Measurements from ENCODE around the gene RBM10. TPM values are rescaled to one million over a fixed set of nuclear protein-coding genes. Genes with fewer than 3 reads are reported as not detected.
A peak's percentile ranks its signal among the peaks of the same experiment; 100 is the strongest.

Gene RBM10
- total RNA-seq, 1 experiment from 2014 or later, result 80.9 TPM

GRCh38 chrX:47193475-47194193 lies 48.6 kb downstream of the RBM10 start, which contains the start of gene UBA1:
TSS of gene UBA1 (plus strand) at chrX:47193829. CDS start at chrX:47198803, 4,974 bp downstream.
- no peaks in the 10 kb centered on the region for H3K9me3 ChIP-seq (ENCODE audit: low read depth, low read length, poor library complexity, severe bottlenecking)
- DNase-seq (ENCODE audit: low spot score), result peak; percentile 99

GRCh38 chrX:47194194-47194787 lies 49.3 kb downstream of the RBM10 start:
- no peaks in the 10 kb centered on the region for H3K27me3 ChIP-seq (replicated peaks; ENCODE audit: insufficient read depth, low read depth, low read length, poor library complexity)
- peak overlapping the region; percentile 98 for H3K27ac ChIP-seq (ENCODE audit: low read depth, low read length, poor library complexity, severe bottlenecking)
- ChIA-PET CTCF (no interaction called here), POLR2A (ENCODE audit: low non-redundant PET) (no interaction called here)
- peaks cover 36% of the 10 kb centered on the region for H3K36me3 ChIP-seq (ENCODE audit: insufficient read depth, low read length, poor library complexity, severe bottlenecking)
- no peaks in the 10 kb centered on the region for H3K9me3 ChIP-seq (ENCODE audit: low read depth, low read length, poor library complexity, severe bottlenecking)
- TSS peak; percentile 40 for BruUV-seq (replicated peaks)
- peak overlapping the region; percentile 96 for H3K4me3 ChIP-seq (ENCODE audit: low read depth, low read length, poor library complexity, severe bottlenecking)
- no peak for DNase-seq (ENCODE audit: low spot score)
- TF ChIP-seq EZH2 (IDR thresholded peaks at IDR 0.05; ENCODE audit: borderline replicate concordance, low read depth, low read length, poor library complexity, severe bottlenecking) (no peak), CTCF (conservative IDR thresholded peaks at IDR 0.05; ENCODE audit: low read depth, low read length) (no peak)
- intact Hi-C loops (cut with micrococcal nuclease; ENCODE audit: unreplicated experiment), result loop anchor here (5.0 kb wide), 1 partner anchor 833 kb away; no protein-coding TSS in a partner anchor
- peaks cover 17% of the 10 kb centered on the region for H3K4me1 ChIP-seq (ENCODE audit: insufficient read depth, low read length, poor library complexity, severe bottlenecking)

More at GRCh38 chrX:47193475-47194193, 48.6 kb downstream of the RBM10 start, which contains the start of gene UBA1:
- Histone ChIP-seq H3K36me3 (ENCODE audit: insufficient read depth, low read length, poor library complexity, severe bottlenecking) (peaks cover 29% of the 10 kb centered on the region), H3K4me1 (ENCODE audit: insufficient read depth, low read length, poor library complexity, severe bottlenecking) (peaks cover 17% of the 10 kb centered on the region), H3K4me3 (ENCODE audit: low read depth, low read length, poor library complexity, severe bottlenecking) (peak within 1 kb of the TSS; percentile 96), H3K27ac (ENCODE audit: low read depth, low read length, poor library complexity, severe bottlenecking) (peak within 1 kb of the TSS; percentile 98), H3K27me3 (replicated peaks; ENCODE audit: insufficient read depth, low read depth, low read length, poor library complexity) (no peaks in the 10 kb centered on the region)
- TF ChIP-seq CTCF (conservative IDR thresholded peaks at IDR 0.05; ENCODE audit: low read depth, low read length) (peak; percentile 92), EZH2 (IDR thresholded peaks at IDR 0.05; ENCODE audit: borderline replicate concordance, low read depth, low read length, poor library complexity, severe bottlenecking) (no peak)
- intact Hi-C loops (cut with micrococcal nuclease; ENCODE audit: unreplicated experiment), result loop anchor here (1.0 to 5.0 kb wide), 5 partner anchors 25 to 834 kb away; partner anchors contain the start of gene CDK16
- CTCF ChIA-PET, result no interaction called here
- POLR2A ChIA-PET (ENCODE audit: low non-redundant PET), result no interaction called here
- no TSS peak for BruUV-seq (replicated peaks)

GRCh38 chrX:47196098-47196497 lies 51.1 kb downstream of the RBM10 start:
- H3K4me3 ChIP-seq (ENCODE audit: low read depth, low read length, poor library complexity, severe bottlenecking), result peak overlapping the region; percentile 96
- peaks cover 54% of the 10 kb centered on the region for H3K36me3 ChIP-seq (ENCODE audit: insufficient read depth, low read length, poor library complexity, severe bottlenecking)
- intact Hi-C loops (cut with micrococcal nuclease; ENCODE audit: unreplicated experiment), result no loop called here

More at GRCh38 chrX:47196098-47196497, 51.1 kb downstream of the RBM10 start:
- no TSS peak for BruUV-seq (replicated peaks)
- TF ChIP-seq CTCF (conservative IDR thresholded peaks at IDR 0.05; ENCODE audit: low read depth, low read length) (no peak), EZH2 (IDR thresholded peaks at IDR 0.05; ENCODE audit: borderline replicate concordance, low read depth, low read length, poor library complexity, severe bottlenecking) (no peak)
- Histone ChIP-seq H3K9me3 (ENCODE audit: low read depth, low read length, poor library complexity, severe bottlenecking) (no peaks in the 10 kb centered on the region), H3K27me3 (replicated peaks; ENCODE audit: insufficient read depth, low read depth, low read length, poor library complexity) (no peaks in the 10 kb centered on the region), H3K27ac (ENCODE audit: low read depth, low read length, poor library complexity, severe bottlenecking) (peak overlapping the region; percentile 16), H3K4me1 (ENCODE audit: insufficient read depth, low read length, poor library complexity, severe bottlenecking) (peaks cover 17% of the 10 kb centered on the region)
- CTCF ChIA-PET, result no interaction called here
- DNase-seq (ENCODE audit: low spot score), result no peak
- POLR2A ChIA-PET (ENCODE audit: low non-redundant PET), result no interaction called here

All from A673 (cell line).